Common myeloid progenitor, CD34-positive (primary cell): Measurements from ENCODE around the gene MROH8.

Source experiments
- CTCF ChIA-PET: fragments of 350-600 bp; sonication (Branson Sonifier 250); formaldehyde crosslinking; loops from one replicate; lab custom pipeline; 2021; ENCODE audit warnings: antibody characterized with exemption; lab: Charles Lee
- POLR2A ChIA-PET: fragments of 350-600 bp; sonication (Branson Sonifier 250); formaldehyde crosslinking; loops from one replicate; lab custom pipeline; 2021; ENCODE audit warnings: antibody characterized with exemption; lab: Charles Lee
- DNase-seq, 3 donors: peaks; one replicate each; pipeline versions ENCODE4 v3.0.0 to v3.0.0-alpha.2; 2013
- H3K27ac ChIP-seq, 2 experiments: 1 replicate in 1 of 2; 2 replicates in 1 of 2; pipeline ENCODE4 v1.7.0; 2013; ENCODE audit warnings: inconsistent platforms in 2 of 2, low read length in 2 of 2, mild to moderate bottlenecking in 2 of 2, low read depth in 1 of 2, moderate library complexity in 1 of 2; ENCODE audit not compliant: severe bottlenecking in 2 of 2, insufficient read depth in 1 of 2, poor library complexity in 1 of 2
- H3K27me3 ChIP-seq, 5 experiments: replicated peaks in 2 of 5; 1 replicate in 3 of 5; 2 replicates in 2 of 5; pipeline versions ENCODE4 v1.6.1 to v1.7.0; 2013; ENCODE audit warnings: low read length in 4 of 5, mild to moderate bottlenecking in 2 of 5, moderate library complexity in 2 of 5, inconsistent platforms in 1 of 5; ENCODE audit not compliant: insufficient read depth in 5 of 5, control insufficient read depth in 4 of 5
- H3K36me3 ChIP-seq, 4 experiments: 1 replicate in 2 of 4; 2 replicates in 2 of 4; pipeline versions ENCODE4 v1.6.1 to v1.7.0; 2013; ENCODE audit warnings: low read length in 3 of 4, control low read depth in 1 of 4, mild to moderate bottlenecking in 1 of 4; ENCODE audit not compliant: control insufficient read depth in 4 of 4, insufficient read depth in 4 of 4
- H3K4me1 ChIP-seq, 4 experiments: 1 replicate in 3 of 4; 2 replicates in 1 of 4; pipeline versions ENCODE4 v1.6.1 to v1.7.1; 2013; ENCODE audit warnings: low read length in 3 of 4, mild to moderate bottlenecking in 3 of 4, control low read depth in 1 of 4, inconsistent platforms in 1 of 4, moderate library complexity in 1 of 4; ENCODE audit not compliant: control insufficient read depth in 4 of 4, insufficient read depth in 4 of 4; ENCODE audit errors: control extremely low read depth in 1 of 4
- H3K4me3 ChIP-seq, 7 experiments: 1 replicate in 4 of 7; 2 replicates in 3 of 7; pipeline versions ENCODE4 v1.5.1 to v1.7.0; 2013; ENCODE audit warnings: mild to moderate bottlenecking in 7 of 7, low read length in 6 of 7, moderate library complexity in 6 of 7, inconsistent platforms in 2 of 7, low read depth in 2 of 7, control low read depth in 1 of 7; ENCODE audit not compliant: insufficient read depth in 4 of 7, control insufficient read depth in 1 of 7; ENCODE audit errors: extremely low read depth in 1 of 7
- H3K9me3 ChIP-seq, 5 experiments: 1 replicate in 4 of 5; 2 replicates in 1 of 5; pipeline versions ENCODE4 v1.6.1 to v1.7.1; 2013; ENCODE audit warnings: low read length in 4 of 5, mild to moderate bottlenecking in 2 of 5, inconsistent platforms in 1 of 5, low read depth in 1 of 5, moderate library complexity in 1 of 5; ENCODE audit not compliant: control insufficient read depth in 4 of 5, insufficient read depth in 2 of 5; ENCODE audit errors: control extremely low read depth in 1 of 5
- WGBS: methylation state at CpG from one replicate; pipeline ENCODE4 v1.1.5; 2013; ENCODE audit not compliant: insufficient coverage; 5-methylcytosine and 5-hydroxymethylcytosine counted together

MROH8 gene

DNA sequence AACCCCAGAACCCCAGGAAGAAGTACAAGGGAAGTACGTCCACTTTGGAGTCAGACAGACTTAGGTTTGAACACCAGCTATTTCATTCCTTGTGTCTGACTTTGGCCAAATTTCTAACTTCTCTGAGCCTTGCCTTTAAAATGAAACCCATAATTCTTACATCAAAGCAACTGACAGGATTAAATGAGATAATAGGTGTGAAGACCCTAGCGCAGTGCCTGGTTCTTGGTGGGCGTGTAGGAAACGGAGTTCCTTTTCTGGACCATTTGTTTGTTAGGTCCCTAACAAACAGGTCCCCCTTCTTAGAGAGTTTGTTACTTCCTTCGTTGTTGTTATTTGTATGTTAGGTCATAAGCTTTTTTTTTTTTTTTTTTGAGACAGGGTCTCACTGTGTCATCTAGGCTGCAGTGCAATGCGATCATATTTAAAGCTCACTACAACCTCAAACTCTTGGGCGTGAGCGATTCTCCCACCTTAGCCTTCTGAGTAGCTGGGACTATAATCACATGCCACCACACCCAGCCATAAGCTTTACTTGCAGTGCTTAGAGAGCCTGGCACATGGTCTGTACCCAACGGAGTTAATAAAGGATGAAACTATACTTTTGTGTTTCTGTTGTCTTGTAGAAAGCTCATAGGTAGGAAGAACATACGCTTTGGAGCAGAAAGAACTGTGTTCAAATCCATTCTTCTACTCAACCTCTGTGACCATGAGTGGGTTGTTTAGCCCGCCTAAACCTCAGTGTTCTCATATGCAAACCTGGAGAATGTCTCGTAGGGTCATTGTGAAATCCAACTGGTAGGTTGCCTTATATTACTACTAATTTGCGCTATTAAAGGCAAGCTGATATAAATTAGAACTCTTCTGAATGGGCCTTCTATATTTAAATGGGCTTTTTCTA lies 21.8 kb upstream of the MROH8 start:
- H3K4me3 ChIP-seq = no peak overlapping the region
- ChIA-PET CTCF (interaction anchor here (0.7 to 3.1 kb wide), 9 partner anchors 9 to 333 kb away, joined by 3 to 16 read pairs (median 3); no protein-coding TSS in a partner anchor), POLR2A (no interaction called here)
- H3K27ac ChIP-seq = no peak overlapping the region
- no peak for DNase-seq
- peaks cover 25 to 91% (median 59%) of the 10 kb centered on the region in 4 experiments for H3K36me3 ChIP-seq
- no peaks in the 10 kb centered on the region for H3K9me3 ChIP-seq
- 100% methylated on average over 7 of the region's 13 CpGs for WGBS
- H3K27me3 ChIP-seq = no peaks in the 10 kb centered on the region
- no peaks in the 10 kb centered on the region for H3K4me1 ChIP-seq

DNA sequence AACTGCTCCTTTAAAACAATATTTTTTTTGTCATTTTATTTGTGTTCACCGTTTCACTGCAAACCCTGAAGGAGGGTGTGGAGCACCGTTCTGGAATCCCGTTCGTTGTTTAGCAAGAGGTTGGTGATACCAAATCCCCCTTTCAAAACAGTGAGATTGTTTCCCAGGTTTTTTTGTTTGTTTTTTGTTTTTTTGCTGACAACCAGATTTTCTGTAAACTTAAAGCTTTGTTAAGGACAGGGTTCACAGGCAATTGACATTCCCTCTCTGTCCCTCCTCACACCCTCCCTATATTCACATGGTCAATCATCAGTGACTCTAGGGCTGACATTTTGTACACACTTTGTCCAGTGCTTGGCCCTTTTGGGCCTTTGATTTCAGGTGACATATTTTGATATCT lies 21.0 kb upstream of the MROH8 start:
- no peaks in the 10 kb centered on the region for H3K9me3 ChIP-seq
- CTCF ChIA-PET = interaction anchor here (1.0 to 3.1 kb wide), 3 partner anchors 8 to 333 kb away, joined by 3 to 16 read pairs (median 5); no protein-coding TSS in a partner anchor
- no peak for DNase-seq
- peaks cover 1 to 5% (median 4%) of the 10 kb centered on the region in 4 experiments for H3K4me1 ChIP-seq
- H3K27ac ChIP-seq = no peak overlapping the region
- WGBS = no CpG with 5 or more reads among the region's 4 CpGs
- H3K27me3 ChIP-seq = no peaks in the 10 kb centered on the region
- H3K4me3 ChIP-seq = no peak overlapping the region
- peaks cover 23 to 83% (median 55%) of the 10 kb centered on the region in 4 experiments for H3K36me3 ChIP-seq
- POLR2A ChIA-PET = no interaction called here

DNA sequence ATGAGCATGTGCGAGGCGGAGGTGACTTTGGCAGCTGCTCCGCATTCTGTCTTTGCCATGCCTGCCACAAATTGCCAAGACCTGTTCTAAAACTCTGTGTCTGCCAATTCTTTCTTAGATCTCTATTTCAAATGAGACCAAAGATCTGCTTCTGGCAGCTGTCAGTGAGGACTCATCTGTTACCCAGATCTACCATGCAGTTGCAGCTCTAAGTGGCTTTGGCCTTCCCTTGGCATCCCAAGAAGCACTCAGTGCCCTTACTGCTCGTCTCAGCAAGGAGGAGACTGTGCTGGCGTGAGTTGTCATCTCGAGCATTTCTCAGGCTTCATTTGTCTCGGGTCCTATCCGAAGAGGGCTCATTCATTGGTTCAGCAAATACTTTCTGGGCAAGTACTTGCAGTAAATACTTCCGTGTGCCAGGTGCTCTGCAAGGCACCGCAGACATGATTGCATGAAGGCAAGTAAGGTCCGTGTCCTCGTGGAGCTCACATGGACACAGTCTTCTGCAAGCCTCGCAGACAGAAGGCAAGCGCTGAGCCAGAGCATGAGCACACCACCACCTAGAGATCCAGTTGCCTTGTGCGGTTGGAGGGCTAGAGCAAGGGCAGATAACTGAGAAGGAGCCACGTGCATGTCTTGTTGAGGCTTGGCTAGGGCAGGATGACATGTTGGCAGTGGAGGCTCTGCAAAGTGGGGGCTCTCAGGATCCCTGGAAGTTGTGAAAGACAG lies 19.7 kb upstream of the MROH8 start:
- Histone ChIP-seq H3K4me3 (no peak overlapping the region), H3K27ac (no peak overlapping the region), H3K27me3 (no peaks in the 10 kb centered on the region), H3K36me3 (peaks cover 23 to 71% (median 43%) of the 10 kb centered on the region in 4 experiments), H3K9me3 (no peaks in the 10 kb centered on the region), H3K4me1 (peaks cover 4 to 17% (median 16%) of the 10 kb centered on the region in 4 experiments)
- POLR2A ChIA-PET = no interaction called here
- 92% methylated on average over 14 of the region's 16 CpGs for WGBS
- CTCF ChIA-PET = interaction anchor here (3.1 kb wide), 1 partner anchor 335 kb away, joined by 16 read pairs; no protein-coding TSS in a partner anchor
- no peak for DNase-seq

- ChIA-PET CTCF (interaction anchor here (0.9 to 9.4 kb wide), 20 partner anchors 9 to 350 kb away, joined by 3 to 58 read pairs (median 6); partner anchors contain the start of genes MROH8 and RPN2), POLR2A (interaction anchor here (0.6 to 2.0 kb wide), 3 partner anchors 10 to 1235 kb away, joined by 3 to 7 read pairs (median 3); partner anchors contain the start of genes MROH8 and RPN2)
- Histone ChIP-seq H3K27me3 (no peaks in the 10 kb centered on the region), H3K27ac (peak overlapping the region in 1 of 2 experiments; percentile 60), H3K36me3 (peaks cover 15 to 62% (median 22%) of the 10 kb centered on the region in 4 experiments), H3K4me1 (peaks cover 12 to 57% (median 46%) of the 10 kb centered on the region in 4 experiments), H3K4me3 (peak overlapping the region in 6 of 7 experiments; percentile 8 to 58 (median 46)), H3K9me3 (no peaks in the 10 kb centered on the region)
- WGBS = 21% methylated on average over 14 of the region's 14 CpGs
- peak; percentile 70 to 93 (median 91) for DNase-seq
Observed at GRCh38 chr20:37194621-37195417, 15.5 kb upstream of the MROH8 start.

DNA sequence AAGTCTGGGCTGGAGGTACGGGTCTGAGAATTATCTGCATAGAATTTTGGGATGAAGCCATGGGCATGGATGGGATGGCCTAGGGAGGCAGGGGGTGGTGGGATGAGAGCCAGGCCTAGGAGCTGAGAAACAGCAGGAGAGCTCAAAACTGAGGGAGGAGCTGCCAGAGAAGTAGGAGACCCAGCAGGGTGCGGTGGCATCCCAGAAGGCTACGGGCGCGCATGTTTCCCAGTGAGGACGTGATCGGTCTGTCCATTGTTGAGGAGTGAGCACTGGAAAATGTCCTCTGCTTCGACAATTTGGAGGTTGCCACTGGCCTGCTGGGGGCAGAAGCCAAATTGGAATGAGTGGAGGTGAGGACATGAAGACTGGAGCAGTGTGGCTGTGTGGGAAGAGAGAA lies 14.5 kb upstream of the MROH8 start:
- Histone ChIP-seq H3K27me3 (no peaks in the 10 kb centered on the region), H3K4me3 (peak overlapping the region in 2 of 7 experiments; percentile 16 to 50), H3K9me3 (no peaks in the 10 kb centered on the region), H3K4me1 (peaks cover 12 to 67% (median 51%) of the 10 kb centered on the region in 4 experiments), H3K27ac (peak overlapping the region in 1 of 2 experiments; percentile 47), H3K36me3 (peaks cover 10 to 64% (median 14%) of the 10 kb centered on the region in 4 experiments)
- ChIA-PET POLR2A (interaction anchor here (0.6 kb wide), 1 partner anchor 22 kb away, joined by 3 read pairs; no protein-coding TSS in a partner anchor), CTCF (interaction anchor here (1.4 to 9.4 kb wide), 5 partner anchors 16 to 344 kb away, joined by 3 to 58 read pairs (median 21); partner anchors contain the start of genes MROH8 and RPN2)
- WGBS = 97% methylated on average over 8 of the region's 8 CpGs
- peak in 1 of 3 donors; percentile 13 for DNase-seq

- no peak for DNase-seq
- Histone ChIP-seq H3K4me1 (peaks cover 12 to 70% (median 52%) of the 10 kb centered on the region in 4 experiments), H3K9me3 (no peaks in the 10 kb centered on the region), H3K36me3 (peaks cover 4 to 64% (median 11%) of the 10 kb centered on the region in 4 experiments), H3K27me3 (no peaks in the 10 kb centered on the region), H3K4me3 (no peak overlapping the region), H3K27ac (peak overlapping the region in 1 of 2 experiments; percentile 47)
- ChIA-PET POLR2A (interaction anchor here (0.6 to 1.5 kb wide), 2 partner anchors 14 to 21 kb away, joined by 3 to 6 read pairs; partner anchors contain the start of genes MROH8 and RPN2), CTCF (interaction anchor here (0.7 to 9.4 kb wide), 5 partner anchors 15 to 344 kb away, joined by 3 to 58 read pairs (median 4); partner anchors contain the start of genes MROH8 and RPN2)
- 78% methylated on average over 3 of the region's 3 CpGs for WGBS
Observed at GRCh38 chr20:37193226-37193625, 13.9 kb upstream of the MROH8 start.
